ENCODE results near the gene SPOCK1. TPM values are rescaled to one million over a fixed set of nuclear protein-coding genes. Genes with fewer than 3 reads are reported as not detected.

Gene SPOCK1
- total and polyA plus RNA-seq, 4 donors: 0.48 to 4.5 (median 0.69) TPM

DNA sequence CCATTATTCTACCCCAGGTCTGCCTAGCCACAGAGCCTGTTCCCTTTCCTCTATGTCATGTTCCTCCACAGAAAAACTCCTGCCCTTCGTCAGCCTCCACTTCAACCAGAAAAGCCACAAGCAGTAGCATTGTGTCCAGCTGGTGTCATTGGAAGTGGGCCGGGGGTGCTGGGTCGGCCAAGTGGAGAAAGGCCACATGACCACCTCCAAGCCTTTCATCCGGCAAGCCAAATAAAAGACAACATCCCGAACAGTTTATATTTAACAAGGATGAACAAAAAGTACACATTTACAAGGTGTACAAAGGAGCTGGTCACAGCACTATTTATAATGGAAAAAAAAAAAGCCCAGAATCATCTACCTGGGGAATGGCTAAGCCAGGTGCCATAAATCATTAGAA, 16.1 kb upstream of the SPOCK1 start:
- ATAC-seq (ENCODE audit: insufficient read depth, low FRiP score) (no peak), DNase-seq (no peak)
- Histone ChIP-seq H3K9ac (ENCODE audit: insufficient read depth in 1 of 2, low read length in 2 of 2) (no peak overlapping the region), H3K4me1 (ENCODE audit: control insufficient read depth in 5 of 5, insufficient read depth in 5 of 5, low read length in 5 of 5) (no peaks in the 10 kb centered on the region), H3K27ac (ENCODE audit: low read depth in 1 of 2, low read length in 1 of 2) (no peak overlapping the region), H3K9me3 (ENCODE audit: control insufficient read depth in 4 of 4, insufficient read depth in 3 of 4, low read length in 3 of 4) (peaks cover 0 to 12% (median 3%) of the 10 kb centered on the region in 4 donors), H3K4me3 (no peak overlapping the region), H3K27me3 (ENCODE audit: control insufficient read depth in 3 of 3, insufficient read depth in 3 of 3, low read length in 2 of 3) (peaks cover 0 to 7% (median 0%) of the 10 kb centered on the region in 3 donors), H3K36me3 (ENCODE audit: control insufficient read depth in 4 of 4, insufficient read depth in 4 of 4, low read length in 4 of 4) (no peaks in the 10 kb centered on the region)
- 74 to 80% methylated on average over 5 of the region's 5 CpGs for WGBS, 2 donors
- TF ChIP-seq, protein P1, sequence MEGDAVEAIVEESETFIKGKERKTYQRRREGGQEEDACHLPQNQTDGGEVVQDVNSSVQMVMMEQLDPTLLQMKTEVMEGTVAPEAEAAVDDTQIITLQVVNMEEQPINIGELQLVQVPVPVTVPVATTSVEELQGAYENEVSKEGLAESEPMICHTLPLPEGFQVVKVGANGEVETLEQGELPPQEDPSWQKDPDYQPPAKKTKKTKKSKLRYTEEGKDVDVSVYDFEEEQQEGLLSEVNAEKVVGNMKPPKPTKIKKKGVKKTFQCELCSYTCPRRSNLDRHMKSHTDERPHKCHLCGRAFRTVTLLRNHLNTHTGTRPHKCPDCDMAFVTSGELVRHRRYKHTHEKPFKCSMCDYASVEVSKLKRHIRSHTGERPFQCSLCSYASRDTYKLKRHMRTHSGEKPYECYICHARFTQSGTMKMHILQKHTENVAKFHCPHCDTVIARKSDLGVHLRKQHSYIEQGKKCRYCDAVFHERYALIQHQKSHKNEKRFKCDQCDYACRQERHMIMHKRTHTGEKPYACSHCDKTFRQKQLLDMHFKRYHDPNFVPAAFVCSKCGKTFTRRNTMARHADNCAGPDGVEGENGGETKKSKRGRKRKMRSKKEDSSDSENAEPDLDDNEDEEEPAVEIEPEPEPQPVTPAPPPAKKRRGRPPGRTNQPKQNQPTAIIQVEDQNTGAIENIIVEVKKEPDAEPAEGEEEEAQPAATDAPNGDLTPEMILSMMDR (IDR thresholded peaks at IDR 0.05; ENCODE audit: control extremely low read depth, extremely low read depth): no peak

DNA sequence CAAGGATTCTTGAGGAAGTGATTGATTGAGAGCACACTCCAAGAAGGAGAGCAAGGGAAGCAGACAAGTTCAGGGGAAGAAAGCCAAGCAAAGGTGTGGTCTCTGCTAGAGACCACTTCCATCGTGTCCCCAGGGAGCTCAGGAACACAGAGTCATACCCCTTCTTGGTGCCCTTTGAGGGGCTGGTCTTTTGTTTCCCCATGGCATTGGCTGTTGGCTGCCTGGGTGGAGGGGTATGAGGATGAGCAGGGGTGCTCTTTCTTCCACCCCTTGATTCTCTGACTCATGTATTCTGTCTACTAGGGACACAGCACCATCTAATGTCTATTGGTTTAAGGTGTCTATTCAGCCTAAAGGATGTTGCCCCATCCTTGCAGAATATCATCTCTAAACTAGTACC, 11.5 kb upstream of the SPOCK1 start:
- Histone ChIP-seq H3K36me3 (ENCODE audit: control insufficient read depth in 4 of 4, insufficient read depth in 4 of 4, low read length in 4 of 4) (no peaks in the 10 kb centered on the region), H3K9me3 (ENCODE audit: control insufficient read depth in 4 of 4, insufficient read depth in 3 of 4, low read length in 3 of 4) (peaks cover 0 to 5% (median 2%) of the 10 kb centered on the region in 4 donors), H3K4me3 (no peak overlapping the region), H3K27me3 (ENCODE audit: control insufficient read depth in 3 of 3, insufficient read depth in 3 of 3, low read length in 2 of 3) (peaks cover 0 to 7% (median 0%) of the 10 kb centered on the region in 3 donors), H3K27ac (ENCODE audit: low read depth in 1 of 2, low read length in 1 of 2) (no peak overlapping the region), H3K9ac (ENCODE audit: insufficient read depth in 1 of 2, low read length in 2 of 2) (no peak overlapping the region), H3K4me1 (ENCODE audit: control insufficient read depth in 5 of 5, insufficient read depth in 5 of 5, low read length in 5 of 5) (no peaks in the 10 kb centered on the region)
- 39 to 71% methylated on average over 1 of the region's 1 CpG for WGBS, 2 donors
- TF ChIP-seq, protein P1 (IDR thresholded peaks at IDR 0.05; ENCODE audit: control extremely low read depth, extremely low read depth): no peak
- ATAC-seq (ENCODE audit: insufficient read depth, low FRiP score) (no peak), DNase-seq (no peak)

DNA sequence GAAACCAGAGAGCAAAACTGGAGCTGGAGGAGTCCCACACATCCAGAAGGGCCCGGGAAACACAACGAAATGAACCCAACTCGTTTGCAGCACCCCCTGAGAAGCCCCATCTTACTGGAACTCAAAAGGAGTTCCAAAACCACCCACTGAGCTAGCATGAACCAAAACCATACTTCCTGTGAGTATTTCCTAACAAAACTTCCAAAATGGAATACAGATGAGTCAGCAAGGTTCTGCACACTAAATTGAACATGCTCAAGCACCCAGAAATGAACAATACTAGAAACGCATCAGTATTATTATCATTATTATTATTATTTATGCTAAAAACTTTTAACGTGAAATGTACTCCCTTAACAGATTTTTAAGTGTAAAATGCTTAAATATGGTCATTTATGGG, 8.0 kb upstream of the SPOCK1 start:
- WGBS, 2 donors: 78 to 81% methylated on average over 5 of the region's 5 CpGs
- no peaks in the 10 kb centered on the region for H3K4me1 ChIP-seq (ENCODE audit: control insufficient read depth in 5 of 5, insufficient read depth in 5 of 5, low read length in 5 of 5)
- TF ChIP-seq, protein P1 (IDR thresholded peaks at IDR 0.05; ENCODE audit: control extremely low read depth, extremely low read depth): no peak
- DNase-seq (no peak), ATAC-seq (ENCODE audit: insufficient read depth, low FRiP score) (no peak)
- H3K9ac ChIP-seq (ENCODE audit: insufficient read depth in 1 of 2, low read length in 2 of 2): no peak overlapping the region
- H3K27me3 ChIP-seq (ENCODE audit: control insufficient read depth in 3 of 3, insufficient read depth in 3 of 3, low read length in 2 of 3): peaks cover 0 to 2% (median 0%) of the 10 kb centered on the region in 3 donors
- no peak overlapping the region for H3K27ac ChIP-seq (ENCODE audit: low read depth in 1 of 2, low read length in 1 of 2)
- no peaks in the 10 kb centered on the region for H3K36me3 ChIP-seq (ENCODE audit: control insufficient read depth in 4 of 4, insufficient read depth in 4 of 4, low read length in 4 of 4)
- H3K4me3 ChIP-seq: no peak overlapping the region
- peaks cover 0 to 5% (median 2%) of the 10 kb centered on the region in 4 donors for H3K9me3 ChIP-seq (ENCODE audit: control insufficient read depth in 4 of 4, insufficient read depth in 3 of 4, low read length in 3 of 4)

DNA sequence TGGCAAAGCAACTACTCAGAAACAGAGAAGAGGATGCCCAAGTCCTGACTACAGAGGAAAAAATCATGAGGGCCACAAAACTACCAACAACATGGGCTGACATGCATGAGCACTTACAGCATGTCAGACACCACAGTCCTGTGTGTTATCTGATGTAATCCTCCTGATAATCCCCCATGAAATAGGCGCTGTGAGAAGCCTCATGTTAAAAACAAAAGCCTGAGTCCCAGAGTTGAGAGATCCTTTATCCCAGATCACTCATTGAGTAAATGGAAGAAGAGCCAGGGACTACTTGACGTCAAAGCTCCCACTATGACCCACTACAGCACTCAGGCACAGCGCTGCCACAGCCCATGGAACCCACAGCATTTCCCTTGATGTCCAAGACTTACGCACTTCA, 7.2 kb upstream of the SPOCK1 start:
- DNase-seq (no peak), ATAC-seq (ENCODE audit: insufficient read depth, low FRiP score) (no peak)
- H3K27me3 ChIP-seq (ENCODE audit: control insufficient read depth in 3 of 3, insufficient read depth in 3 of 3, low read length in 2 of 3): peaks cover 0 to 7% (median 0%) of the 10 kb centered on the region in 3 donors
- no peak overlapping the region for H3K27ac ChIP-seq (ENCODE audit: low read depth in 1 of 2, low read length in 1 of 2)
- WGBS, 2 donors: 81 to 90% methylated on average over 4 of the region's 4 CpGs
- peaks cover 0 to 4% (median 0%) of the 10 kb centered on the region in 4 donors for H3K9me3 ChIP-seq (ENCODE audit: control insufficient read depth in 4 of 4, insufficient read depth in 3 of 4, low read length in 3 of 4)
- H3K36me3 ChIP-seq (ENCODE audit: control insufficient read depth in 4 of 4, insufficient read depth in 4 of 4, low read length in 4 of 4): no peaks in the 10 kb centered on the region
- TF ChIP-seq, protein P1 (IDR thresholded peaks at IDR 0.05; ENCODE audit: control extremely low read depth, extremely low read depth): no peak
- H3K4me3 ChIP-seq: no peak overlapping the region
- H3K4me1 ChIP-seq (ENCODE audit: control insufficient read depth in 5 of 5, insufficient read depth in 5 of 5, low read length in 5 of 5): no peaks in the 10 kb centered on the region
- H3K9ac ChIP-seq (ENCODE audit: insufficient read depth in 1 of 2, low read length in 2 of 2): no peak overlapping the region
